Activated T-helper 2 cell treated with anti-CD3 and anti-CD28 coated beads, Interferon-gamma antibody, Interleukin-2, Interleukin-4, amounts not matched to agents 10 μg/mL and 5 μg/mL and 100 μg/mL, durations not matched to agents 14 hours and 24 hours and 36 hours (primary cell): Measurements from ENCODE around the gene FAM136A. TPM values are rescaled to one million over a fixed set of nuclear protein-coding genes. Genes with fewer than 3 reads are reported as not detected.

Source experiments
- total RNA-seq: library from RNA; stranded (reverse); gene quantifications from 2 replicates; pipeline ENCODE4 v1.2.3, GENCODE V29; 2022

The FAM136A gene
- total RNA-seq, 1 donor from 2014 or later: 71.8 TPM

Other genes with a start within 250 kb of the FAM136A start
- 433 and 442 TPM in 2 replicates for gene PCBP1, start 214.6 kb downstream of the FAM136A start, total RNA-seq
- gene C2orf42, start 111.0 kb downstream of the FAM136A start, total RNA-seq: 22.1 and 24.7 TPM in 2 replicates
- gene TIA1, start 53.4 kb downstream of the FAM136A start, total RNA-seq: 113 TPM in 2 replicates
- 17.5 and 21.3 TPM in 2 replicates for gene PCYOX1, start 43.9 kb downstream of the FAM136A start, total RNA-seq
- 415 and 420 TPM in 2 replicates for gene SNRPG, start 8.3 kb downstream of the FAM136A start, total RNA-seq